Astrocyte (in vitro differentiated cells and primary cell): ENCODE data around the gene CHD9NB. TPM values are rescaled to one million over a fixed set of nuclear protein-coding genes. Genes with fewer than 3 reads are reported as not detected.

Experiments
- DNase-seq: peaks from one replicate; pipeline ENCODE4 v3.0.0-alpha.2; 2010; ENCODE audit warnings: low read depth
- FAIRE-seq: peaks from 2 replicates; lab custom pipeline; 2011; peaks lifted over from hg19 to GRCh38; lab: Jason Lieb, UNC
- H2AFZ ChIP-seq: 2 replicates; pipeline ENCODE4 v1.6.0; 2012; ENCODE audit warnings: low read depth, low read length, inconsistent platforms
- H3K27ac ChIP-seq: 2 replicates; pipeline ENCODE4 v1.5.1; 2011; ENCODE audit warnings: low read depth, low read length, inconsistent platforms
- H3K27me3 ChIP-seq: 2 replicates; pipeline ENCODE4 v1.6.0; 2011; ENCODE audit warnings: low read length, inconsistent platforms; ENCODE audit not compliant: insufficient read depth
- H3K36me3 ChIP-seq: 2 replicates; pipeline ENCODE4 v1.5.1; 2011; ENCODE audit warnings: low read length, inconsistent platforms; ENCODE audit not compliant: insufficient read depth
- H3K4me1 ChIP-seq: 2 replicates; pipeline ENCODE4 v1.5.1; 2011; ENCODE audit warnings: low read length, inconsistent platforms; ENCODE audit not compliant: insufficient read depth
- H3K4me2 ChIP-seq: 2 replicates; pipeline ENCODE4 v1.6.0; 2012; ENCODE audit warnings: low read length, inconsistent platforms
- H3K4me3 ChIP-seq: 2 replicates; pipeline ENCODE4 v1.5.1; 2011; ENCODE audit warnings: low read depth, mild to moderate bottlenecking, low read length, inconsistent platforms; ENCODE audit not compliant: insufficient read depth
- H3K79me2 ChIP-seq: 2 replicates; pipeline ENCODE4 v1.6.0; 2012; ENCODE audit warnings: mild to moderate bottlenecking, low read length, inconsistent platforms; ENCODE audit not compliant: insufficient read depth
- H3K9ac ChIP-seq: 2 replicates; pipeline ENCODE4 v1.6.0; 2012; ENCODE audit warnings: mild to moderate bottlenecking, low read length, inconsistent platforms
- H3K9me3 ChIP-seq: 2 replicates; pipeline ENCODE4 v1.5.1; 2012; ENCODE audit warnings: low read depth, mild to moderate bottlenecking, low read length, inconsistent platforms; ENCODE audit not compliant: insufficient read depth
- H4K20me1 ChIP-seq: 2 replicates; pipeline ENCODE4 v1.6.0; 2012; ENCODE audit warnings: low read length, inconsistent platforms; ENCODE audit not compliant: insufficient read depth
- H3K27ac Mint-ChIP-seq: one replicate; pipeline ENCODE4 v1.8.0; 2021; ENCODE audit warnings: mild to moderate bottlenecking, mixed read lengths; ENCODE audit not compliant: unreplicated experiment
- H3K27me3 Mint-ChIP-seq: one replicate; pipeline ENCODE4 v1.8.0; 2021; ENCODE audit warnings: low read depth, mixed read lengths; ENCODE audit not compliant: unreplicated experiment
- H3K36me3 Mint-ChIP-seq: one replicate; pipeline ENCODE4 v1.8.0; 2021; ENCODE audit warnings: low read depth, mixed read lengths; ENCODE audit not compliant: unreplicated experiment
- H3K4me1 Mint-ChIP-seq: one replicate; pipeline ENCODE4 v1.8.0; 2021; ENCODE audit warnings: low read depth, mixed read lengths; ENCODE audit not compliant: unreplicated experiment
- H3K4me3 Mint-ChIP-seq: one replicate; pipeline ENCODE4 v1.8.0; 2021; ENCODE audit warnings: mild to moderate bottlenecking, moderate library complexity, mixed read lengths; ENCODE audit not compliant: unreplicated experiment
- H3K9me3 Mint-ChIP-seq: one replicate; pipeline ENCODE4 v1.8.0; 2021; ENCODE audit warnings: mild to moderate bottlenecking, mixed read lengths; ENCODE audit not compliant: unreplicated experiment
- EZH2 ChIP-seq: IDR thresholded peaks from 2 replicates; pipeline ENCODE4 v1.6.1; 2012; ENCODE audit warnings: mild to moderate bottlenecking, low read length, inconsistent platforms; ENCODE audit not compliant: insufficient read depth
- total RNA-seq: library from RNA; stranded (reverse); gene quantifications from 2 replicates; pipeline ENCODE4 v1.2.1, GENCODE V29; 2021
- TF ChIP-seq, protein P1 (sequence below): IDR thresholded peaks from 2 replicates; pipeline ENCODE4 v1.5.1; 2011; ENCODE audit warnings: low read depth, mild to moderate bottlenecking, inconsistent platforms, low read length, moderate library complexity; ENCODE audit not compliant: insufficient read depth

The CHD9NB gene
- total RNA-seq, 1 donor from 2014 or later = 3.3 TPM

DNA sequence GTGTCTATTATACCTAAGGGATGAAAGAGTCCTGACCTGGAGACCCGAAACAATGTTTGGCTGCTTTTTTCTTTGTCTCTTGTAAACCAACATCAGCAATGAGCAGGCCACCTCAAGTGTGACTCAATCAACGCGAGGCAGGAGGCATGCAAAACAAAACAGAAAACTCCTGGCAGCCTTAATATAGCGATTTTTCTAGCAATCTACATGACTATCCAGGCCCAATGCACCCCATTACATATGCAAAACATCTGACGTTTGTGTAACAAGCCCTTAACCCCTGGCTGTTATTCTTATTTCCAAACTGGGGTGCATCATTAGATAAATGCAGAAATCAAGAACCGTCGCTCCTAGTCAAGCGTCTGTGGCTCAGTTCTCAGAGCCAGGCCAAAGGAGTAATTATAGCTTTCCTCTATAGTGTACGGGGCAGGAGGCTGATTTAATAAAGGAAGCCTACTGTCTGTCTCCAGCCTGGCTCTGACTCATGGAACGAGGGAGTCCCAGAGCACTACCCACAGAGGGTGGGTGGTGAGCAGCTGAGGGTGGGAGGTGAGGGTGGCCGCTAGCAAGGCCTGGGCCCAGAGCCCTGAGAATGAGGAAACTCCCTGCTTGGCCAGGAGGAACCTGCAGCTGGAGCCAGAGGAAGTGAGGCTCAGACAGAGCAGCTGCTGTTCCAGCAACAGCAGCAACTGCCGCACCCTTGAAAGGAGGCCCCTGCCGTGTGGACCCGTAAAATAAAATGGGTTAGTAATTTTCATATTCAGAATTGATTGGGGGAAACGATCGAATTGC is 46.0 kb upstream of the CHD9NB start:
- DNase-seq (peak; percentile 95), FAIRE-seq (no peak)
- H3K4me1 Mint-ChIP-seq = peaks cover 28% of the 10 kb centered on the region
- H3K9me3 ChIP-seq = no peaks in the 10 kb centered on the region
- H4K20me1 ChIP-seq = no peaks in the 10 kb centered on the region
- H2AFZ ChIP-seq = peak overlapping the region; percentile 36
- peak overlapping the region; percentile 77 for H3K4me3 Mint-ChIP-seq
- no peaks in the 10 kb centered on the region for H3K36me3 ChIP-seq
- H3K27me3 Mint-ChIP-seq = no peaks in the 10 kb centered on the region
- H3K27ac Mint-ChIP-seq = peak overlapping the region; percentile 97
- peaks cover 3% of the 10 kb centered on the region for H3K36me3 Mint-ChIP-seq
- H3K4me1 ChIP-seq = peaks cover 31% of the 10 kb centered on the region
- H3K79me2 ChIP-seq = peaks cover 38% of the 10 kb centered on the region
- H3K27ac ChIP-seq = peak overlapping the region; percentile 96
- no peaks in the 10 kb centered on the region for H3K27me3 ChIP-seq
- H3K4me3 ChIP-seq = peak overlapping the region; percentile 53
- no peaks in the 10 kb centered on the region for H3K9me3 Mint-ChIP-seq
- H3K9ac ChIP-seq = peak overlapping the region; percentile 84
- H3K4me2 ChIP-seq = peak overlapping the region; percentile 84
- TF ChIP-seq, protein P1, sequence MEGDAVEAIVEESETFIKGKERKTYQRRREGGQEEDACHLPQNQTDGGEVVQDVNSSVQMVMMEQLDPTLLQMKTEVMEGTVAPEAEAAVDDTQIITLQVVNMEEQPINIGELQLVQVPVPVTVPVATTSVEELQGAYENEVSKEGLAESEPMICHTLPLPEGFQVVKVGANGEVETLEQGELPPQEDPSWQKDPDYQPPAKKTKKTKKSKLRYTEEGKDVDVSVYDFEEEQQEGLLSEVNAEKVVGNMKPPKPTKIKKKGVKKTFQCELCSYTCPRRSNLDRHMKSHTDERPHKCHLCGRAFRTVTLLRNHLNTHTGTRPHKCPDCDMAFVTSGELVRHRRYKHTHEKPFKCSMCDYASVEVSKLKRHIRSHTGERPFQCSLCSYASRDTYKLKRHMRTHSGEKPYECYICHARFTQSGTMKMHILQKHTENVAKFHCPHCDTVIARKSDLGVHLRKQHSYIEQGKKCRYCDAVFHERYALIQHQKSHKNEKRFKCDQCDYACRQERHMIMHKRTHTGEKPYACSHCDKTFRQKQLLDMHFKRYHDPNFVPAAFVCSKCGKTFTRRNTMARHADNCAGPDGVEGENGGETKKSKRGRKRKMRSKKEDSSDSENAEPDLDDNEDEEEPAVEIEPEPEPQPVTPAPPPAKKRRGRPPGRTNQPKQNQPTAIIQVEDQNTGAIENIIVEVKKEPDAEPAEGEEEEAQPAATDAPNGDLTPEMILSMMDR = no peak
- TF ChIP-seq EZH2 = no peak

- H3K4me3 Mint-ChIP-seq = no peak overlapping the region
- Histone ChIP-seq H3K4me2 (no peak overlapping the region), H4K20me1 (no peaks in the 10 kb centered on the region), H3K4me3 (no peak overlapping the region), H3K27me3 (no peaks in the 10 kb centered on the region), H3K4me1 (peaks cover 34% of the 10 kb centered on the region), H3K36me3 (no peaks in the 10 kb centered on the region), H3K9me3 (no peaks in the 10 kb centered on the region), H3K79me2 (peaks cover 38% of the 10 kb centered on the region), H2AFZ (no peak overlapping the region), H3K27ac (no peak overlapping the region), H3K9ac (no peak overlapping the region)
- no peak overlapping the region for H3K27ac Mint-ChIP-seq
- TF ChIP-seq EZH2 = no peak
- TF ChIP-seq, protein P1 = no peak
- no peaks in the 10 kb centered on the region for H3K9me3 Mint-ChIP-seq
- DNase-seq (no peak), FAIRE-seq (no peak)
- no peaks in the 10 kb centered on the region for H3K27me3 Mint-ChIP-seq
- H3K4me1 Mint-ChIP-seq = peaks cover 31% of the 10 kb centered on the region
- H3K36me3 Mint-ChIP-seq = peaks cover 3% of the 10 kb centered on the region
These were observed 44.5 kb upstream of the CHD9NB start for GRCh38 chr16:53097190-53097589.

- FAIRE-seq = no peak
- Histone ChIP-seq H3K4me1 (peaks cover 47% of the 10 kb centered on the region), H3K4me2 (no peak overlapping the region), H2AFZ (no peak overlapping the region), H3K27me3 (no peaks in the 10 kb centered on the region), H3K9ac (no peak overlapping the region), H3K36me3 (no peaks in the 10 kb centered on the region), H3K9me3 (no peaks in the 10 kb centered on the region), H4K20me1 (no peaks in the 10 kb centered on the region), H3K79me2 (peaks cover 35% of the 10 kb centered on the region), H3K27ac (no peak overlapping the region), H3K4me3 (no peak overlapping the region)
- no peak overlapping the region for H3K27ac Mint-ChIP-seq
- H3K27me3 Mint-ChIP-seq = no peaks in the 10 kb centered on the region
- no peak for DNase-seq
- no peak overlapping the region for H3K4me3 Mint-ChIP-seq
- H3K36me3 Mint-ChIP-seq = peaks cover 6% of the 10 kb centered on the region
- no peak for TF ChIP-seq EZH2
- TF ChIP-seq, protein P1 = no peak
- H3K9me3 Mint-ChIP-seq = no peaks in the 10 kb centered on the region
- peaks cover 41% of the 10 kb centered on the region for H3K4me1 Mint-ChIP-seq
These were observed 41.4 kb upstream of the CHD9NB start for GRCh38 chr16:53094013-53094630.
